T-helper 1 cell treated with Interleukin-12 subunit alpha and Interleukin-12 subunit beta and Interleukin-4 antibody, amounts not matched to agents 30 μg/mL and 1 μg/mL, for 36 hours (primary cell): ENCODE measurements around the gene NAA25.
"Not testable (repeated sequence)": the region's sequence is repeated elsewhere in the genome, so short reads cannot be mapped to it uniquely, and the experiment has no call there.

Source experiments
- H3K27ac Mint-ChIP-seq: one replicate; pipeline ENCODE4 v1.8.0; 2021; ENCODE audit warnings: mild to moderate bottlenecking, mixed read lengths
- H3K27me3 Mint-ChIP-seq: one replicate; pipeline ENCODE4 v1.8.0; 2021; ENCODE audit warnings: low read depth, mixed read lengths
- H3K36me3 Mint-ChIP-seq: one replicate; pipeline ENCODE4 v1.8.0; 2021; ENCODE audit warnings: low read depth, mixed read lengths
- H3K4me1 Mint-ChIP-seq: one replicate; pipeline ENCODE4 v1.8.0; 2021; ENCODE audit warnings: low read depth, mixed read lengths
- H3K4me3 Mint-ChIP-seq: one replicate; pipeline ENCODE4 v1.8.0; 2021; ENCODE audit warnings: mild to moderate bottlenecking, moderate library complexity, mixed read lengths
- H3K9me3 Mint-ChIP-seq: one replicate; pipeline ENCODE4 v1.8.0; 2021; ENCODE audit warnings: mixed read lengths

The NAA25 gene

GRCh38 chr12:112125250-112125999 is 16.8 kb upstream of the NAA25 start, which contains the start of gene TRAFD1:
Gene TRAFD1 (plus strand): TSS chr12:112125560. CDS start chr12:112130523, 4,963 bp downstream.
- peak within 1 kb of the TSS; percentile 85 for H3K4me3 Mint-ChIP-seq
- peak within 1 kb of the TSS; percentile 86 for H3K27ac Mint-ChIP-seq
- peaks cover 31% of the 10 kb centered on the region for H3K4me1 Mint-ChIP-seq
- H3K9me3 Mint-ChIP-seq = no peaks in the 10 kb centered on the region
- peaks cover 13% of the 10 kb centered on the region for H3K27me3 Mint-ChIP-seq
- H3K36me3 Mint-ChIP-seq = peaks cover 13% of the 10 kb centered on the region

GRCh38 chr12:112124918-112125249 is 16.3 kb upstream of the NAA25 start:
- H3K4me3 Mint-ChIP-seq = peak overlapping the region; percentile 39
- peaks cover 13% of the 10 kb centered on the region for H3K36me3 Mint-ChIP-seq
- peak overlapping the region; percentile 57 for H3K27ac Mint-ChIP-seq

GRCh38 chr12:112122823-112123690 is 14.5 kb upstream of the NAA25 start:
- peaks cover 15% of the 10 kb centered on the region for H3K4me1 Mint-ChIP-seq
- peaks cover 9% of the 10 kb centered on the region for H3K36me3 Mint-ChIP-seq
- H3K27ac Mint-ChIP-seq = no peak overlapping the region
- H3K4me3 Mint-ChIP-seq = no peak overlapping the region
- H3K9me3 Mint-ChIP-seq = no peaks in the 10 kb centered on the region
- peaks cover 14% of the 10 kb centered on the region for H3K27me3 Mint-ChIP-seq

More at GRCh38 chr12:112124918-112125249, 16.3 kb upstream of the NAA25 start:
- Mint-ChIP-seq H3K4me1 (peaks cover 29% of the 10 kb centered on the region), H3K9me3 (no peaks in the 10 kb centered on the region), H3K27me3 (peaks cover 14% of the 10 kb centered on the region)

GRCh38 chr12:112121780-112122565 is 13.4 kb upstream of the NAA25 start:
- Mint-ChIP-seq H3K27me3 (peaks cover 14% of the 10 kb centered on the region), H3K9me3 (no peaks in the 10 kb centered on the region), H3K4me3 (no peak overlapping the region), H3K4me1 (peaks cover 15% of the 10 kb centered on the region), H3K36me3 (peaks cover 6% of the 10 kb centered on the region), H3K27ac (no peak overlapping the region)

GRCh38 chr12:112117685-112118084 is 9.1 kb upstream of the NAA25 start:
- Mint-ChIP-seq H3K27me3 (peaks cover 12% of the 10 kb centered on the region), H3K27ac (no peak overlapping the region), H3K4me1 (peaks cover 13% of the 10 kb centered on the region), H3K36me3 (peaks cover 2% of the 10 kb centered on the region), H3K9me3 (no peaks in the 10 kb centered on the region), H3K4me3 (no peak overlapping the region)

- Mint-ChIP-seq H3K27ac (peak overlapping the region; percentile 69), H3K4me3 (peak overlapping the region; percentile 29), H3K27me3 (peaks cover 6% of the 10 kb centered on the region), H3K9me3 (no peaks in the 10 kb centered on the region), H3K4me1 (peaks cover 14% of the 10 kb centered on the region), H3K36me3 (peaks cover 2% of the 10 kb centered on the region)
Observed at GRCh38 chr12:112116232-112117060, 7.9 kb upstream of the NAA25 start.

- Mint-ChIP-seq H3K36me3 (no peaks in the 10 kb centered on the region), H3K27ac (no peak overlapping the region), H3K9me3 (no peaks in the 10 kb centered on the region), H3K27me3 (peaks cover 1% of the 10 kb centered on the region), H3K4me1 (peaks cover 13% of the 10 kb centered on the region), H3K4me3 (no peak overlapping the region)
Observed at GRCh38 chr12:112115259-112116045, 6.9 kb upstream of the NAA25 start.

- no peaks in the 10 kb centered on the region for H3K36me3 Mint-ChIP-seq
- H3K4me3 Mint-ChIP-seq = no peak overlapping the region
- H3K27ac Mint-ChIP-seq = no peak overlapping the region
Observed at GRCh38 chr12:112112409-112113133, 4.0 kb upstream of the NAA25 start.

GRCh38 chr12:112111931-112112330 is 3.3 kb upstream of the NAA25 start:
- Mint-ChIP-seq H3K27ac (no peak overlapping the region), H3K27me3 (no peaks in the 10 kb centered on the region), H3K4me3 (no peak overlapping the region)

More at GRCh38 chr12:112112409-112113133, 4.0 kb upstream of the NAA25 start:
- H3K27me3 Mint-ChIP-seq = no peaks in the 10 kb centered on the region
- no peaks in the 10 kb centered on the region for H3K9me3 Mint-ChIP-seq
- H3K4me1 Mint-ChIP-seq = peaks cover 22% of the 10 kb centered on the region

GRCh38 chr12:112110787-112111662 is 2.4 kb upstream of the NAA25 start:
- H3K27me3 Mint-ChIP-seq, H3K27ac Mint-ChIP-seq, H3K9me3 Mint-ChIP-seq, H3K36me3 Mint-ChIP-seq, H3K4me3 Mint-ChIP-seq: not testable (repeated sequence)
- peaks cover 26% of the 10 kb centered on the region for H3K4me1 Mint-ChIP-seq

More at GRCh38 chr12:112111931-112112330, 3.3 kb upstream of the NAA25 start:
- Mint-ChIP-seq H3K9me3 (no peaks in the 10 kb centered on the region), H3K4me1 (peaks cover 25% of the 10 kb centered on the region), H3K36me3 (no peaks in the 10 kb centered on the region)

GRCh38 chr12:112107306-112108201 is 1.0 kb downstream of the NAA25 start:
- peak overlapping the region; percentile 80 for H3K27ac Mint-ChIP-seq
- H3K4me1 Mint-ChIP-seq = peaks cover 47% of the 10 kb centered on the region
- H3K27me3 Mint-ChIP-seq = no peaks in the 10 kb centered on the region

More at GRCh38 chr12:112107306-112108201, 1.0 kb downstream of the NAA25 start:
- Mint-ChIP-seq H3K9me3 (no peaks in the 10 kb centered on the region), H3K4me3 (peak overlapping the region; percentile 98), H3K36me3 (peaks cover 17% of the 10 kb centered on the region)
